Measurements from ENCODE around the gene PPRC1.

PPRC1 gene

GRCh38 chr10:102146971-102147428 is 14.2 kb downstream of the PPRC1 start:
- intact Hi-C loops (cut with DNase I) = no loop called here
- DNase-seq = no peak

GRCh38 chr10:102147561-102147960 is 14.7 kb downstream of the PPRC1 start:
- intact Hi-C loops (cut with DNase I) = no loop called here
- DNase-seq = no peak

- no peak for DNase-seq
- intact Hi-C loops (cut with DNase I) = no loop called here
Measured at GRCh38 chr10:102148275-102148674, 15.4 kb downstream of the PPRC1 start.

- no peak for DNase-seq
- intact Hi-C loops (cut with DNase I) = no loop called here
Measured at GRCh38 chr10:102150970-102151773, 18.3 kb downstream of the PPRC1 start.

GRCh38 chr10:102151774-102152544 is 19.1 kb downstream of the PPRC1 start, which contains the start of gene NOLC1:
Gene NOLC1, plus strand, starts transcription at chr10:102152389. Its CDS starts 22 bp downstream, at chr10:102152411.
- intact Hi-C loops (cut with DNase I) = loop anchor here (1.0 kb wide), 1 partner anchor 19 kb away; the partner anchor contains the start of gene PPRC1
- peak; percentile 92 to 100 (median 99) for DNase-seq

- intact Hi-C loops (cut with DNase I) = loop anchor here (1.0 kb wide), 1 partner anchor 19 kb away; the partner anchor contains the start of gene PPRC1
- DNase-seq = peak in 2 of 10 donors; percentile 8 to 81
Measured at GRCh38 chr10:102152545-102152890, 19.7 kb downstream of the PPRC1 start.

GRCh38 chr10:102153093-102153620 is 20.3 kb downstream of the PPRC1 start:
- DNase-seq = no peak
- intact Hi-C loops (cut with DNase I) = no loop called here

- intact Hi-C loops (cut with DNase I) = no loop called here
- no peak for DNase-seq
Measured at GRCh38 chr10:102154466-102155116, 21.8 kb downstream of the PPRC1 start.

GRCh38 chr10:102157224-102157623 is 24.4 kb downstream of the PPRC1 start:
- DNase-seq = no peak
- intact Hi-C loops (cut with DNase I) = no loop called here

GRCh38 chr10:102159051-102159597 is 26.3 kb downstream of the PPRC1 start:
- intact Hi-C loops (cut with DNase I) = no loop called here
- DNase-seq = no peak

- intact Hi-C loops (cut with DNase I) = loop anchor here (10.0 kb wide), 1 partner anchor 75 kb away; no protein-coding TSS in a partner anchor
- no peak for DNase-seq
Measured at GRCh38 chr10:102159831-102160230, 27.0 kb downstream of the PPRC1 start.

- intact Hi-C loops (cut with DNase I) = loop anchor here (10.0 kb wide), 1 partner anchor 71 kb away; no protein-coding TSS in a partner anchor
Measured at GRCh38 chr10:102163342-102163989, 30.6 kb downstream of the PPRC1 start.

GRCh38 chr10:102167861-102168260 is 35.0 kb downstream of the PPRC1 start:
- intact Hi-C loops (cut with DNase I) = loop anchor here (5.0 to 10.0 kb wide), 3 partner anchors 67 to 229 kb away; partner anchors contain the start of gene NFKB2

More at GRCh38 chr10:102163342-102163989, 30.6 kb downstream of the PPRC1 start:
- no peak for DNase-seq

GRCh38 chr10:102170602-102171001 is 37.8 kb downstream of the PPRC1 start:
- intact Hi-C loops (cut with DNase I) = no loop called here
- DNase-seq = no peak

More at GRCh38 chr10:102167861-102168260, 35.0 kb downstream of the PPRC1 start:
- no peak for DNase-seq

- no peak for DNase-seq
- intact Hi-C loops (cut with DNase I) = no loop called here
Measured at GRCh38 chr10:102172288-102172687, 39.4 kb downstream of the PPRC1 start.

GRCh38 chr10:102175415-102175814 is 42.6 kb downstream of the PPRC1 start:
- no peak for DNase-seq

GRCh38 chr10:102184606-102185005 is 51.8 kb downstream of the PPRC1 start:
- no peak for DNase-seq
- intact Hi-C loops (cut with DNase I) = no loop called here

More at GRCh38 chr10:102175415-102175814, 42.6 kb downstream of the PPRC1 start:
- intact Hi-C loops (cut with DNase I) = no loop called here

GRCh38 chr10:102185272-102185671 is 52.4 kb downstream of the PPRC1 start:
- DNase-seq = no peak
- intact Hi-C loops (cut with DNase I) = no loop called here

GRCh38 chr10:102185811-102186527 is 53.1 kb downstream of the PPRC1 start:
- no peak for DNase-seq
- intact Hi-C loops (cut with DNase I) = no loop called here
